Ovary (tissue), 3 donors: ENCODE results near the gene GMPS.

Experiments used
- CTCF ChIP-seq, 3 donors: fragments of 450-650 bp in 2 of 3; fragments of 200-600 bp in 1 of 3; IDR thresholded peaks; one replicate each; pipeline versions ENCODE4 v1.5.1 to v1.8.0; 2016 to 2022; ENCODE audit warnings: antibody characterized with exemption in 3 of 3, mild to moderate bottlenecking in 1 of 3
- EP300 ChIP-seq: sonication (generic); formaldehyde crosslinking; IDR thresholded peaks from one replicate; pipeline ENCODE4 v1.6.1; 2017; ENCODE audit warnings: antibody characterized with exemption
- POLR2A ChIP-seq: fragments of 450-650 bp; IDR thresholded peaks from one replicate; pipeline ENCODE4 v1.6.1; 2017; ENCODE audit warnings: antibody characterized with exemption, mild to moderate bottlenecking, moderate library complexity
- donor health status: DM: no; HTN: no; CAD: no.

GRCh38 chr3:155884292-155884691 is 13.8 kb downstream of the GMPS start:
- TF ChIP-seq EP300 = no peak
- TF ChIP-seq CTCF (IDR thresholded peaks at IDR 0.05) = no peak
- TF ChIP-seq POLR2A = no peak
